Gastroesophageal sphincter (tissue), 4 donors: ENCODE results near the gene PDE11A. TPM values are rescaled to one million over a fixed set of nuclear protein-coding genes. Genes with fewer than 3 reads are reported as not detected.

Source experiments
- ATAC-seq: fragments of 150-250 bp; one replicate; pipeline ENCODE4 v1.9.1; 2016; ENCODE audit warnings: mild to moderate bottlenecking, moderate library complexity
- H3K27ac ChIP-seq, 4 donors: fragments of 200-600 bp; sonication (generic) in 3 of 4; 1 replicate in 3 of 4; 2 replicates in 1 of 4; pipeline ENCODE4 v1.5.1; 2016 to 2019
- H3K27me3 ChIP-seq: fragments of 200-600 bp; sonication (generic); one replicate; pipeline ENCODE4 v1.5.1; 2019
- H3K36me3 ChIP-seq, 2 donors: fragments of 200-600 bp; sonication (generic); one replicate each; pipeline ENCODE4 v1.5.1; 2019; ENCODE audit warnings: control low read depth in 1 of 2
- H3K4me1 ChIP-seq, 3 donors: fragments of 200-600 bp; sonication (generic); 1 replicate in 2 of 3; 2 replicates in 1 of 3; pipeline ENCODE4 v1.5.1; 2016 to 2019; ENCODE audit warnings: control low read depth in 2 of 3
- H3K4me3 ChIP-seq, 2 donors: fragments of 200-600 bp; sonication (generic); one replicate each; pipeline ENCODE4 v1.5.1; 2019; ENCODE audit warnings: mild to moderate bottlenecking in 1 of 2, moderate library complexity in 1 of 2
- H3K9me3 ChIP-seq, 3 donors: fragments of 200-600 bp; sonication (generic); one replicate each; pipeline ENCODE4 v1.5.1; 2017 to 2019; ENCODE audit warnings: control low read depth in 2 of 3
- CTCF ChIP-seq, 4 experiments: fragments of 200-600 bp in 2 of 4; fragments of 450-650 bp in 2 of 4; sonication (generic) in 1 of 4; IDR thresholded peaks; one replicate each; pipeline ENCODE4 v1.5.1; 2017 to 2019; ENCODE audit warnings: antibody characterized with exemption in 4 of 4, mild to moderate bottlenecking in 2 of 4, moderate library complexity in 2 of 4
- EP300 ChIP-seq: sonication (generic); formaldehyde crosslinking; IDR thresholded peaks from one replicate; pipeline ENCODE4 v1.6.1; 2017; ENCODE audit warnings: antibody characterized with exemption, mild to moderate bottlenecking
- POLR2A ChIP-seq, 2 donors: fragments of 450-650 bp; IDR thresholded peaks; one replicate each; pipeline ENCODE4 v1.6.1; 2017; ENCODE audit warnings: antibody characterized with exemption in 2 of 2, mild to moderate bottlenecking in 2 of 2, moderate library complexity in 1 of 2
- POLR2AphosphoS5 ChIP-seq: sonication (generic); formaldehyde crosslinking; IDR thresholded peaks from one replicate; pipeline ENCODE4 v1.6.1; 2017; ENCODE audit warnings: antibody characterized with exemption
- WGBS, 2 donors: methylation state at CpG; one replicate each; pipeline ENCODE4 v1.1.5; 2018; ENCODE audit warnings: low coverage in 1 of 2; 5-methylcytosine and 5-hydroxymethylcytosine counted together
- total RNA-seq, 4 donors: library from RNA; depleted of rRNA; stranded (reverse); fragments of >200 nt; gene quantifications; one replicate each; pipeline ENCODE4 v1.1.0, GENCODE V29; 2016

Gene PDE11A
- total RNA-seq, 4 donors from 2014 or later: 0.13 to 1.9 (median 0.16) TPM; not detected in 1

- no peaks in the 10 kb centered on the region for H3K9me3 ChIP-seq
- H3K4me3 ChIP-seq: no peak overlapping the region
- WGBS, 2 donors: 78 to 86% methylated on average over 1 of the region's 1 CpG
- TF ChIP-seq CTCF (IDR thresholded peaks at IDR 0.05): no peak
- TF ChIP-seq EP300: no peak
- TF ChIP-seq POLR2A (IDR thresholded peaks at IDR 0.05): no peak
- no peak for TF ChIP-seq POLR2AphosphoS5
- H3K27me3 ChIP-seq: no peaks in the 10 kb centered on the region
- H3K36me3 ChIP-seq: no peaks in the 10 kb centered on the region
- ATAC-seq: no peak
- peaks cover 0 to 11% (median 0%) of the 10 kb centered on the region in 3 donors for H3K4me1 ChIP-seq
- no peak overlapping the region for H3K27ac ChIP-seq
Measured at GRCh38 chr2:177587371-177587770, 485.2 kb downstream of the PDE11A start.

GRCh38 chr2:177586154-177586553, 486.4 kb downstream of the PDE11A start:
- ATAC-seq: no peak

GRCh38 chr2:177585234-177585863, 487.2 kb downstream of the PDE11A start:
- TF ChIP-seq POLR2A (IDR thresholded peaks at IDR 0.05) (no peak), CTCF (IDR thresholded peaks at IDR 0.05) (no peak), EP300 (no peak), POLR2AphosphoS5 (no peak)
- no peak for ATAC-seq
- WGBS, 2 donors: 74 to 100% methylated on average over 2 to 3 of the region's 5 CpGs
- Histone ChIP-seq H3K27me3 (no peaks in the 10 kb centered on the region), H3K4me3 (no peak overlapping the region), H3K4me1 (peaks cover 0 to 11% (median 0%) of the 10 kb centered on the region in 3 donors), H3K9me3 (no peaks in the 10 kb centered on the region), H3K36me3 (no peaks in the 10 kb centered on the region), H3K27ac (no peak overlapping the region)

More at GRCh38 chr2:177586154-177586553, 486.4 kb downstream of the PDE11A start:
- WGBS, 2 donors: 74 to 82% methylated on average over 1 of the region's 1 CpG
- H3K4me3 ChIP-seq: no peak overlapping the region
- no peaks in the 10 kb centered on the region for H3K36me3 ChIP-seq
- TF ChIP-seq POLR2A (IDR thresholded peaks at IDR 0.05) (no peak), CTCF (IDR thresholded peaks at IDR 0.05) (no peak), EP300 (no peak), POLR2AphosphoS5 (no peak)
- H3K9me3 ChIP-seq: no peaks in the 10 kb centered on the region
- H3K27me3 ChIP-seq: no peaks in the 10 kb centered on the region
- no peak overlapping the region for H3K27ac ChIP-seq
- H3K4me1 ChIP-seq: peaks cover 0 to 11% (median 0%) of the 10 kb centered on the region in 3 donors

- no peak overlapping the region for H3K27ac ChIP-seq
- 80 to 100% methylated on average over 1 of the region's 6 CpGs for WGBS, 2 donors
- TF ChIP-seq EP300 (no peak), POLR2A (IDR thresholded peaks at IDR 0.05) (no peak), POLR2AphosphoS5 (no peak), CTCF (IDR thresholded peaks at IDR 0.05) (no peak)
- no peaks in the 10 kb centered on the region for H3K27me3 ChIP-seq
- ATAC-seq: no peak
- H3K4me3 ChIP-seq: no peak overlapping the region
- no peaks in the 10 kb centered on the region for H3K9me3 ChIP-seq
- peaks cover 0 to 11% (median 0%) of the 10 kb centered on the region in 3 donors for H3K4me1 ChIP-seq
- H3K36me3 ChIP-seq: no peaks in the 10 kb centered on the region
Measured at GRCh38 chr2:177584030-177584692, 488.4 kb downstream of the PDE11A start.

GRCh38 chr2:177582000-177582399, 490.6 kb downstream of the PDE11A start:
- H3K36me3 ChIP-seq: no peaks in the 10 kb centered on the region
- H3K9me3 ChIP-seq: no peaks in the 10 kb centered on the region
- no peak for TF ChIP-seq POLR2A (IDR thresholded peaks at IDR 0.05)
- no peak for TF ChIP-seq CTCF (IDR thresholded peaks at IDR 0.05)
- no peak for TF ChIP-seq POLR2AphosphoS5
- TF ChIP-seq EP300: no peak
- no peak for ATAC-seq
- no peak overlapping the region for H3K27ac ChIP-seq
- no peak overlapping the region for H3K4me3 ChIP-seq
- H3K4me1 ChIP-seq: peaks cover 0 to 11% (median 0%) of the 10 kb centered on the region in 3 donors
- no peaks in the 10 kb centered on the region for H3K27me3 ChIP-seq
- WGBS, 2 donors: 100% methylated on average over 1 of the region's 1 CpG; no CpG with 5 or more reads in 1 of the 2 donors
